H1 (cell line): ENCODE measurements around the gene C12orf56. TPM values are rescaled to one million over a fixed set of nuclear protein-coding genes. Genes with fewer than 3 reads are reported as not detected.

Experiments used
- CTCF ChIA-PET: fragments of 300-600 bp; sonication (Branson Sonifier 250); formaldehyde crosslinking; loops from one replicate; lab custom pipeline; 2021; ENCODE audit not compliant: partially characterized antibody; lab: Charles Lee
- POLR2A ChIA-PET: fragments of 300-600 bp; sonication (Branson Sonifier 250); formaldehyde crosslinking; loops from one replicate; lab custom pipeline; 2021; ENCODE audit warnings: inconsistent platforms; ENCODE audit not compliant: partially characterized antibody; lab: Charles Lee
- DNase-seq, 2 experiments: peaks; one replicate each; pipeline versions ENCODE4 v3.0.0 to v3.0.0-alpha.2; 2010 to 2022; ENCODE audit warnings: low spot score in 2 of 2, low read depth in 1 of 2, mixed read lengths in 1 of 2
- FAIRE-seq: peaks from 2 replicates; lab custom pipeline; 2011; peaks lifted over from hg19 to GRCh38; lab: Jason Lieb, UNC
- H2AFZ ChIP-seq: 2 replicates; pipeline ENCODE4 v1.8.1; 2012; ENCODE audit warnings: low read length, inconsistent platforms
- H2AK5ac ChIP-seq: 2 replicates; pipeline ENCODE4 v1.6.1; 2013; ENCODE audit warnings: low read depth, low read length
- H2BK120ac ChIP-seq: replicated peaks from 2 replicates; pipeline ENCODE3; 2013; ENCODE audit warnings: low read depth, low read length, inconsistent platforms
- H2BK12ac ChIP-seq: 2 replicates; pipeline ENCODE4 v1.6.1; 2013; ENCODE audit warnings: low read depth, low read length
- H2BK15ac ChIP-seq: 2 replicates; pipeline ENCODE4 v1.6.1; 2013; ENCODE audit warnings: low read length
- H2BK20ac ChIP-seq: 2 replicates; pipeline ENCODE4 v1.6.1; 2013; ENCODE audit warnings: low read length
- H2BK5ac ChIP-seq: 2 replicates; pipeline ENCODE4 v1.6.1; 2013; ENCODE audit warnings: low read depth, low read length
- H3K14ac ChIP-seq: 2 replicates; pipeline ENCODE4 v1.6.1; 2013; ENCODE audit warnings: inconsistent platforms; ENCODE audit not compliant: insufficient read length
- H3K18ac ChIP-seq: 2 replicates; pipeline ENCODE4 v1.6.1; 2013; ENCODE audit warnings: low read length; ENCODE audit errors: extremely low read depth
- H3K23ac ChIP-seq: 2 replicates; pipeline ENCODE4 v1.6.1; 2013; ENCODE audit warnings: inconsistent platforms; ENCODE audit not compliant: insufficient read length
- H3K23me2 ChIP-seq: 2 replicates; pipeline ENCODE4 v1.6.1; 2013; ENCODE audit warnings: low read depth, low read length
- H3K27ac ChIP-seq: 2 replicates; pipeline ENCODE4 v1.6.1; 2011; ENCODE audit warnings: low read depth, low read length, inconsistent platforms
- H3K27me3 ChIP-seq, 4 experiments: replicated peaks in 1 of 4; 1 replicate in 1 of 4; 2 replicates in 3 of 4; pipeline versions ENCODE4 v1.6.1 to v1.8.1; 2011 to 2013; ENCODE audit warnings: low read length in 3 of 4, mild to moderate bottlenecking in 3 of 4, inconsistent platforms in 2 of 4, mixed read lengths in 2 of 4, moderate library complexity in 1 of 4; ENCODE audit not compliant: control insufficient read depth in 3 of 4, insufficient read depth in 3 of 4; ENCODE audit errors: extremely low read depth in 1 of 4
- H3K36me3 ChIP-seq, 4 experiments: 2 replicates each; pipeline versions ENCODE4 v1.6.1 to v1.8.1; 2011 to 2013; ENCODE audit warnings: mild to moderate bottlenecking in 4 of 4, low read length in 3 of 4, moderate library complexity in 2 of 4, control low read depth in 1 of 4, inconsistent platforms in 1 of 4; ENCODE audit not compliant: insufficient read depth in 4 of 4, control insufficient read depth in 2 of 4
- H3K4ac ChIP-seq: replicated peaks from 2 replicates; pipeline ENCODE3; 2013; ENCODE audit warnings: low read length, low read depth, mixed read lengths, inconsistent platforms; ENCODE audit not compliant: insufficient read length
- H3K4me1 ChIP-seq, 4 experiments: replicated peaks in 1 of 4; 1 replicate in 1 of 4; 2 replicates in 3 of 4; pipeline versions ENCODE4 v1.6.1 to v1.8.1; 2011 to 2013; ENCODE audit warnings: low read length in 3 of 4, inconsistent platforms in 2 of 4, mixed read lengths in 1 of 4; ENCODE audit not compliant: insufficient read depth in 4 of 4, control insufficient read depth in 3 of 4
- H3K4me2 ChIP-seq, 2 experiments: 2 replicates each; pipeline versions ENCODE4 v1.6.1 to v1.8.1; 2011 to 2013; ENCODE audit warnings: low read depth in 2 of 2, low read length in 2 of 2, control low read depth in 1 of 2, inconsistent platforms in 1 of 2, mild to moderate bottlenecking in 1 of 2; ENCODE audit not compliant: insufficient read depth in 1 of 2
- H3K4me3 ChIP-seq, 4 experiments: fragments of 200-600, 300-600 bp in 1 of 4; sonication (generic), shearing (Covaris generic), sonication (Bioruptor Twin) in 1 of 4; 2 replicates each; pipeline versions ENCODE4 v1.5.1 to v1.8.1; 2011 to 2016; ENCODE audit warnings: low read length in 4 of 4, low read depth in 3 of 4, control low read depth in 2 of 4, inconsistent platforms in 2 of 4, mild to moderate bottlenecking in 2 of 4, mixed read lengths in 1 of 4, moderate library complexity in 1 of 4; ENCODE audit not compliant: insufficient read depth in 2 of 4; ENCODE audit errors: extremely low read depth in 1 of 4
- H3K56ac ChIP-seq: replicated peaks from 2 replicates; pipeline ENCODE3; 2013; ENCODE audit warnings: low read depth, mild to moderate bottlenecking, mixed read lengths, low read length, inconsistent platforms; ENCODE audit not compliant: insufficient read length
- H3K79me1 ChIP-seq: 2 replicates; pipeline ENCODE4 v1.6.1; 2013; ENCODE audit warnings: low read depth, low read length, control low read depth
- H3K79me2 ChIP-seq, 2 experiments: 2 replicates each; pipeline versions ENCODE4 v1.6.1 to v1.8.1; 2012 to 2013; ENCODE audit warnings: low read length in 2 of 2, mild to moderate bottlenecking in 2 of 2, inconsistent platforms in 1 of 2; ENCODE audit not compliant: insufficient read depth in 2 of 2, control insufficient read depth in 1 of 2
- H3K9ac ChIP-seq, 4 experiments: replicated peaks in 1 of 4; 1 replicate in 1 of 4; 2 replicates in 3 of 4; pipeline versions ENCODE4 v1.6.1 to v1.8.1; 2011 to 2013; ENCODE audit warnings: low read depth in 3 of 4, low read length in 3 of 4, control low read depth in 2 of 4, mild to moderate bottlenecking in 2 of 4, moderate library complexity in 2 of 4, inconsistent platforms in 1 of 4; ENCODE audit errors: extremely low read depth in 1 of 4
- H3K9me3 ChIP-seq, 2 experiments: 2 replicates each; pipeline versions ENCODE4 v1.6.1 to v1.8.1; 2012 to 2013; ENCODE audit warnings: mild to moderate bottlenecking in 2 of 2, moderate library complexity in 2 of 2, control low read depth in 1 of 2, inconsistent platforms in 1 of 2, low read depth in 1 of 2, low read length in 1 of 2, mixed read lengths in 1 of 2; ENCODE audit not compliant: insufficient read depth in 2 of 2
- H4K20me1 ChIP-seq, 2 experiments: replicated peaks in 1 of 2; 2 replicates each; pipeline versions ENCODE3 to v1.8.1; 2011 to 2013; ENCODE audit warnings: inconsistent platforms in 2 of 2, low read length in 2 of 2, mild to moderate bottlenecking in 1 of 2; ENCODE audit not compliant: insufficient read depth in 2 of 2, control insufficient read depth in 1 of 2
- H4K5ac ChIP-seq: 2 replicates; pipeline ENCODE4 v1.6.1; 2013; ENCODE audit warnings: low read length, low read depth, mixed read lengths, inconsistent platforms; ENCODE audit not compliant: insufficient read length
- H4K8ac ChIP-seq: 2 replicates; pipeline ENCODE4 v1.8.0; 2013; ENCODE audit warnings: mild to moderate bottlenecking, moderate library complexity, low read length, inconsistent platforms; ENCODE audit not compliant: insufficient read depth; ENCODE audit errors: extremely low read depth
- H4K91ac ChIP-seq: replicated peaks from 2 replicates; pipeline ENCODE3; 2013; ENCODE audit warnings: low read length, mixed read lengths, inconsistent platforms; ENCODE audit not compliant: insufficient read length
- BCL11A ChIP-seq, 2 experiments: IDR thresholded peaks; one replicate each; pipeline ENCODE4 v1.6.1; 2011; ENCODE audit warnings: low read depth in 2 of 2, low read length in 2 of 2, mild to moderate bottlenecking in 2 of 2
- BRCA1 ChIP-seq: IDR thresholded peaks from 2 replicates; pipeline ENCODE4 v1.6.1; 2012; ENCODE audit warnings: low read depth, low read length, improper control_type of control experiment
- KDM1A ChIP-seq: fragments of 200-600, 300-600 bp; sonication (generic); IDR thresholded peaks from 2 replicates; pipeline ENCODE4 v1.7.1; 2016; ENCODE audit warnings: mild to moderate bottlenecking, low read length, borderline replicate concordance
- KDM4A ChIP-seq: IDR thresholded peaks from one replicate; pipeline ENCODE4 v1.7.1; 2012; ENCODE audit warnings: low read depth, mild to moderate bottlenecking, moderate library complexity, low read length, inconsistent platforms; ENCODE audit not compliant: severe bottlenecking
- POU5F1 ChIP-seq: IDR thresholded peaks from 2 replicates; pipeline ENCODE4 v1.6.1; 2011; ENCODE audit warnings: low read depth, mild to moderate bottlenecking, low read length, moderate library complexity
- RAD21 ChIP-seq, 2 experiments: IDR thresholded peaks in 1 of 2; conservative IDR thresholded peaks in 1 of 2; 2 replicates each; pipeline ENCODE4 v1.6.1; 2011; ENCODE audit warnings: low read depth in 2 of 2, low read length in 2 of 2, improper control_type of control experiment in 1 of 2, inconsistent platforms in 1 of 2, mild to moderate bottlenecking in 1 of 2, moderate library complexity in 1 of 2
- RFX5 ChIP-seq: IDR thresholded peaks from 2 replicates; pipeline ENCODE4 v1.6.1; 2011; ENCODE audit warnings: low read depth, low read length, improper control_type of control experiment, borderline replicate concordance
- SIN3A ChIP-seq, 2 experiments: IDR thresholded peaks in 1 of 2; conservative IDR thresholded peaks in 1 of 2; 2 replicates each; pipeline ENCODE4 v1.6.1; 2011 to 2012; ENCODE audit warnings: low read length in 2 of 2, improper control_type of control experiment in 1 of 2, low read depth in 1 of 2, mild to moderate bottlenecking in 1 of 2
- SIX5 ChIP-seq: IDR thresholded peaks from 2 replicates; pipeline ENCODE4 v1.6.1; 2011; ENCODE audit warnings: mild to moderate bottlenecking, low read depth, low read length
- SP4 ChIP-seq: IDR thresholded peaks from 2 replicates; pipeline ENCODE4 v1.6.1; 2012; ENCODE audit warnings: low read length, inconsistent platforms
- TBP ChIP-seq: IDR thresholded peaks from 2 replicates; pipeline ENCODE4 v1.6.1; 2011; ENCODE audit warnings: low read depth, low read length, improper control_type of control experiment
- YY1 ChIP-seq: IDR thresholded peaks from 2 replicates; pipeline ENCODE4 v1.6.1; 2011; ENCODE audit warnings: low read depth, mild to moderate bottlenecking, low read length
- WGBS, 2 experiments: shearing (Covaris generic) in 1 of 2; methylation state at CpG; one replicate each; pipeline versions ENCODE4 v1.1.6 to v1.1.7; 2013 to 2015; ENCODE audit warnings: low lambda C conversion rate in 2 of 2, mixed read lengths in 2 of 2, inconsistent platforms in 1 of 2, low coverage in 1 of 2, missing lambda C conversion rate in 1 of 2; ENCODE audit not compliant: insufficient replicate concordance in 2 of 2, insufficient coverage in 1 of 2, insufficient read length in 1 of 2; ENCODE audit errors: extremely low coverage in 1 of 2, missing lambda C conversion rate in 1 of 2; 5-methylcytosine and 5-hydroxymethylcytosine counted together
- polyA plus RNA-seq, 7 experiments: library from polyadenylated mRNA; depleted of rRNA in 3 of 7; stranded (reverse) in 5 of 7; unstranded in 2 of 7; fragments of >200 nt in 5 of 7; fragments of 200-250 nt in 2 of 7; gene quantifications; 1 replicate in 5 of 7; 2 replicates in 1 of 7; 4 replicates in 1 of 7; pipeline versions ENCODE4 v1.2.1 to v1.2.3, GENCODE V29; 2011 to 2013; ENCODE audit warnings: missing spikeins in 2 of 7, mixed read lengths in 2 of 7
- total RNA-seq: library from RNA; stranded (reverse); fragmentation: NEBNext Ultra II Directional; extraction: Animal tissue kit (Norgen Biotek cat#: 25700); gene quantifications from 2 replicates; pipeline ENCODE4 v1.2.1, GENCODE V29; 2021

C12orf56 gene
- total and polyA plus RNA-seq, 2 of the 8 experiments (the other 6 are each of a cell fraction or from before 2014, with no cell fraction given): 1.1 to 2.9 TPM

GRCh38 chr12:64412459-64412858, 21.9 kb upstream of the C12orf56 start:
- Histone ChIP-seq H2BK120ac (no peak overlapping the region), H3K9me3 (no peaks in the 10 kb centered on the region), H3K4ac (no peak overlapping the region), H3K4me3 (no peak overlapping the region), H3K36me3 (peaks cover 36 to 79% (median 59%) of the 10 kb centered on the region in 4 experiments), H3K23me2 (no peaks in the 10 kb centered on the region), H3K4me1 (peaks cover 0 to 3% (median 0%) of the 10 kb centered on the region in 4 experiments; a peak in 2 of 7 replicates), H3K9ac (peak overlapping the region in 1 of 4 experiments; percentile 9; a peak in 1 of 7 replicates), H2BK12ac (no peak overlapping the region), H3K27ac (no peak overlapping the region), H2AFZ (no peak overlapping the region), H3K23ac (no peak overlapping the region), H2AK5ac (no peak overlapping the region), H2BK5ac (no peak overlapping the region), H3K79me1 (peaks cover 9% of the 10 kb centered on the region), H4K5ac (no peak overlapping the region), H4K8ac (no peak overlapping the region), H3K14ac (no peak overlapping the region), H3K18ac (no peak overlapping the region), H3K4me2 (no peak overlapping the region), H2BK15ac (no peak overlapping the region), H3K27me3 (no peaks in the 10 kb centered on the region), H3K56ac (no peak overlapping the region), H4K91ac (no peak overlapping the region), H3K79me2 (peaks cover 3 to 47% of the 10 kb centered on the region in 2 experiments), H2BK20ac (no peak overlapping the region), H4K20me1 (peaks cover 6 to 11% of the 10 kb centered on the region in 2 experiments)
- ChIA-PET POLR2A (interaction anchor here (1.0 to 9.6 kb wide), 6 partner anchors 12 to 87 kb away, joined by 3 to 100 read pairs (median 6); no protein-coding TSS in a partner anchor), CTCF (no interaction called here)
- WGBS, 2 experiments: 92% methylated on average over 2 of the region's 2 CpGs; no CpG with 5 or more reads in 1 of the 2 experiments
- FAIRE-seq (no peak), DNase-seq (no peak)
- TF ChIP-seq KDM1A (no peak), RFX5 (no peak), BRCA1 (no peak), POU5F1 (no peak), TBP (no peak), YY1 (no peak), RAD21 (IDR thresholded peaks at IDR 0.05 in 1 of 2, conservative IDR thresholded peaks at IDR 0.05 in 1 of 2; ENCODE audit: low read depth in 2 of 2, low read length in 2 of 2) (no peak), SIN3A (conservative IDR thresholded peaks at IDR 0.05 in 1 of 2, IDR thresholded peaks at IDR 0.05 in 1 of 2; ENCODE audit: low read depth in 1 of 2, low read length in 2 of 2) (no peak), BCL11A (IDR thresholded peaks at IDR 0.05; ENCODE audit: low read depth in 2 of 2, low read length in 2 of 2) (no peak), SIX5 (no peak), KDM4A (no peak), SP4 (no peak)
